Measurements from ENCODE around the gene HOXD9. TPM values are rescaled to one million over a fixed set of nuclear protein-coding genes. Genes with fewer than 3 reads are reported as not detected.
A peak's percentile ranks its signal among the peaks of the same experiment; 100 is the strongest.

The HOXD9 gene
- total RNA-seq, 1 experiment from 2014 or later: not detected

DNA sequence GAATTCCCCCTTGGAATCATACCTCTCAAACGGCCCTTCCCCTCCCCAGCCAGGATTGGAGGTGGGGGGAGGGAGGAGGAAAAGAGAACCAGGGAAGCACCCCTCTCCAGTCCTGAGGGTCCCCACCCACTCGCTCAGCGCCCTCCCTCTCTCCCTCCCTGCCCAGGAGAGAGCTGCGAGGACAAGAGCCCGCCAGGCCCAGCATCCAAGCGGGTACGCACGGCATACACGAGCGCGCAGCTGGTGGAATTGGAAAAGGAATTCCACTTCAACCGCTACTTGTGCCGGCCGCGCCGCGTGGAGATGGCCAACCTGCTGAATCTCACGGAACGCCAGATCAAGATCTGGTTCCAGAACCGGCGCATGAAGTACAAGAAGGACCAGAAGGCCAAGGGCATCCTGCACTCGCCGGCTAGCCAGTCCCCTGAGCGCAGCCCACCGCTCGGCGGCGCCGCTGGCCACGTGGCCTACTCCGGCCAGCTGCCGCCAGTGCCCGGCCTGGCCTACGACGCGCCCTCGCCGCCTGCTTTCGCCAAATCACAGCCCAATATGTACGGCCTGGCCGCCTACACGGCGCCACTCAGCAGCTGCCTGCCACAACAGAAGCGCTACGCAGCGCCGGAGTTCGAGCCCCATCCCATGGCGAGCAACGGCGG, 49.0 kb downstream of the HOXD9 start (continued):
- TF ChIP-seq FOXP1 (CRISPR knock-in tag; IDR thresholded peaks at IDR 0.05; ENCODE audit: borderline replicate concordance) (peak; percentile 83), MYBL2 (CRISPR knock-in tag; IDR thresholded peaks at IDR 0.05) (peak; percentile 89), NFE2L1 (CRISPR knock-in tag; IDR thresholded peaks at IDR 0.05) (peak; percentile 92), NFYB (CRISPR knock-in tag; conservative IDR thresholded peaks at IDR 0.05; ENCODE audit: low read depth) (peak; percentile 24; the same call in 1 of the 2 replicates), KAT7 (CRISPR knock-in tag; IDR thresholded peaks at IDR 0.05; ENCODE audit: borderline replicate concordance) (0 out of 2 replicates have a peak, but pooled peaks have one; percentile 54), ZNF396 (CRISPR knock-in tag; IDR thresholded peaks at IDR 0.05; ENCODE audit: borderline replicate concordance) (no peak), ETV6 (CRISPR knock-in tag; IDR thresholded peaks at IDR 0.05) (peak; percentile 76; the same call in 1 of the 2 replicates), TCF7 (CRISPR knock-in tag; IDR thresholded peaks at IDR 0.05; ENCODE audit: low read depth) (peak; percentile 84; the same call in 1 of the 2 replicates), CBFB (CRISPR knock-in tag; IDR thresholded peaks at IDR 0.05; ENCODE audit: low read depth) (no peak), ZBTB21 (CRISPR knock-in tag; IDR thresholded peaks at IDR 0.05; ENCODE audit: borderline replicate concordance) (0 out of 2 replicates have a peak, but pooled peaks have one; percentile 34), FOXK1 (CRISPR knock-in tag; IDR thresholded peaks at IDR 0.05) (peak; percentile 72; the same call in 1 of the 2 replicates), SP1 (CRISPR knock-in tag; conservative IDR thresholded peaks at IDR 0.05) (0 out of 2 replicates have a peak, but pooled peaks have one; percentile 43), IRF1 (CRISPR knock-in tag; IDR thresholded peaks at IDR 0.05) (peak; percentile 73; the same call in 1 of the 2 replicates), CREB1 (CRISPR knock-in tag; IDR thresholded peaks at IDR 0.05) (peak; percentile 45; the same call in 1 of the 2 replicates), SMAD3 (CRISPR knock-in tag; IDR thresholded peaks at IDR 0.05; ENCODE audit: borderline replicate concordance) (0 out of 2 replicates have a peak, but pooled peaks have one; percentile 37), ZBTB43 (CRISPR knock-in tag; IDR thresholded peaks at IDR 0.05) (peak; percentile 65; the same call in 1 of the 2 replicates), TP53 (CRISPR knock-in tag; IDR thresholded peaks at IDR 0.05) (no peak), MAX (CRISPR knock-in tag; IDR thresholded peaks at IDR 0.05) (peak; percentile 91), ESRRA (CRISPR knock-in tag; IDR thresholded peaks at IDR 0.05; ENCODE audit: borderline replicate concordance) (0 out of 2 replicates have a peak, but pooled peaks have one; percentile 57), ZNF512 (CRISPR knock-in tag; IDR thresholded peaks at IDR 0.05; ENCODE audit: borderline replicate concordance) (no peak)
- TF ChIP-seq, protein P1, sequence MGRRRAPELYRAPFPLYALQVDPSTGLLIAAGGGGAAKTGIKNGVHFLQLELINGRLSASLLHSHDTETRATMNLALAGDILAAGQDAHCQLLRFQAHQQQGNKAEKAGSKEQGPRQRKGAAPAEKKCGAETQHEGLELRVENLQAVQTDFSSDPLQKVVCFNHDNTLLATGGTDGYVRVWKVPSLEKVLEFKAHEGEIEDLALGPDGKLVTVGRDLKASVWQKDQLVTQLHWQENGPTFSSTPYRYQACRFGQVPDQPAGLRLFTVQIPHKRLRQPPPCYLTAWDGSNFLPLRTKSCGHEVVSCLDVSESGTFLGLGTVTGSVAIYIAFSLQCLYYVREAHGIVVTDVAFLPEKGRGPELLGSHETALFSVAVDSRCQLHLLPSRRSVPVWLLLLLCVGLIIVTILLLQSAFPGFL (CRISPR knock-in tag; IDR thresholded peaks at IDR 0.05; ENCODE audit: borderline replicate concordance): no peak
- TF ChIP-seq, protein P2, sequence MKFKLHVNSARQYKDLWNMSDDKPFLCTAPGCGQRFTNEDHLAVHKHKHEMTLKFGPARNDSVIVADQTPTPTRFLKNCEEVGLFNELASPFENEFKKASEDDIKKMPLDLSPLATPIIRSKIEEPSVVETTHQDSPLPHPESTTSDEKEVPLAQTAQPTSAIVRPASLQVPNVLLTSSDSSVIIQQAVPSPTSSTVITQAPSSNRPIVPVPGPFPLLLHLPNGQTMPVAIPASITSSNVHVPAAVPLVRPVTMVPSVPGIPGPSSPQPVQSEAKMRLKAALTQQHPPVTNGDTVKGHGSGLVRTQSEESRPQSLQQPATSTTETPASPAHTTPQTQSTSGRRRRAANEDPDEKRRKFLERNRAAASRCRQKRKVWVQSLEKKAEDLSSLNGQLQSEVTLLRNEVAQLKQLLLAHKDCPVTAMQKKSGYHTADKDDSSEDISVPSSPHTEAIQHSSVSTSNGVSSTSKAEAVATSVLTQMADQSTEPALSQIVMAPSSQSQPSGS (CRISPR knock-in tag; IDR thresholded peaks at IDR 0.05; ENCODE audit: borderline replicate concordance, low read depth): peak; percentile 59; the same call in 1 of the 2 replicates
- TF ChIP-seq, protein P3, sequence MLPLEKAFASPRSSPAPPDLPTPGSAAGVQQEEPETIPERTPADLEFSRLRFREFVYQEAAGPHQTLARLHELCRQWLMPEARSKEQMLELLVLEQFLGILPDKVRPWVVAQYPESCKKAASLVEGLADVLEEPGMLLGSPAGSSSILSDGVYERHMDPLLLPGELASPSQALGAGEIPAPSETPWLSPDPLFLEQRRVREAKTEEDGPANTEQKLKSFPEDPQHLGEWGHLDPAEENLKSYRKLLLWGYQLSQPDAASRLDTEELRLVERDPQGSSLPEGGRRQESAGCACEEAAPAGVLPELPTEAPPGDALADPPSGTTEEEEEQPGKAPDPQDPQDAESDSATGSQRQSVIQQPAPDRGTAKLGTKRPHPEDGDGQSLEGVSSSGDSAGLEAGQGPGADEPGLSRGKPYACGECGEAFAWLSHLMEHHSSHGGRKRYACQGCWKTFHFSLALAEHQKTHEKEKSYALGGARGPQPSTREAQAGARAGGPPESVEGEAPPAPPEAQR (CRISPR knock-in tag; IDR thresholded peaks at IDR 0.05): no peak
- TF ChIP-seq, protein P4, sequence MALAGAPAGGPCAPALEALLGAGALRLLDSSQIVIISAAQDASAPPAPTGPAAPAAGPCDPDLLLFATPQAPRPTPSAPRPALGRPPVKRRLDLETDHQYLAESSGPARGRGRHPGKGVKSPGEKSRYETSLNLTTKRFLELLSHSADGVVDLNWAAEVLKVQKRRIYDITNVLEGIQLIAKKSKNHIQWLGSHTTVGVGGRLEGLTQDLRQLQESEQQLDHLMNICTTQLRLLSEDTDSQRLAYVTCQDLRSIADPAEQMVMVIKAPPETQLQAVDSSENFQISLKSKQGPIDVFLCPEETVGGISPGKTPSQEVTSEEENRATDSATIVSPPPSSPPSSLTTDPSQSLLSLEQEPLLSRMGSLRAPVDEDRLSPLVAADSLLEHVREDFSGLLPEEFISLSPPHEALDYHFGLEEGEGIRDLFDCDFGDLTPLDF (CRISPR knock-in tag; IDR thresholded peaks at IDR 0.05): no peak
- TF ChIP-seq, protein P5, sequence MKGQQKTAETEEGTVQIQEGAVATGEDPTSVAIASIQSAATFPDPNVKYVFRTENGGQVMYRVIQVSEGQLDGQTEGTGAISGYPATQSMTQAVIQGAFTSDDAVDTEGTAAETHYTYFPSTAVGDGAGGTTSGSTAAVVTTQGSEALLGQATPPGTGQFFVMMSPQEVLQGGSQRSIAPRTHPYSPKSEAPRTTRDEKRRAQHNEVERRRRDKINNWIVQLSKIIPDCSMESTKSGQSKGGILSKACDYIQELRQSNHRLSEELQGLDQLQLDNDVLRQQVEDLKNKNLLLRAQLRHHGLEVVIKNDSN (CRISPR knock-in tag; IDR thresholded peaks at IDR 0.05): peak; percentile 87

Data from WTC11 (cell line).